Esophagus muscularis mucosa (tissue), 4 donors: ENCODE measurements around the gene MTCH1. TPM values are rescaled to one million over a fixed set of nuclear protein-coding genes. Genes with fewer than 3 reads are reported as not detected.

Experiments
- DNase-seq: peaks from one replicate; pipeline ENCODE4 v3.0.0-alpha.2; 2017; ENCODE audit errors: extremely low spot score
- H3K27ac ChIP-seq, 4 donors: fragments of 200-600 bp; sonication (generic); replicated peaks in 1 of 4; 1 replicate in 3 of 4; 2 replicates in 1 of 4; pipeline ENCODE4 v1.5.1; 2016 to 2019; ENCODE audit warnings: mild to moderate bottlenecking in 1 of 4
- H3K27me3 ChIP-seq, 4 donors: fragments of 200-600 bp; sonication (generic); one replicate each; pipeline versions ENCODE4 v1.5.1 to v1.6.0; 2016 to 2019
- H3K36me3 ChIP-seq, 4 donors: fragments of 200-600 bp; sonication (generic); one replicate each; pipeline ENCODE4 v1.5.1; 2016 to 2019
- H3K4me1 ChIP-seq, 4 donors: fragments of 200-600 bp; sonication (generic); one replicate each; pipeline ENCODE4 v1.5.1; 2016 to 2019
- H3K4me3 ChIP-seq, 4 donors: fragments of 200-600 bp; sonication (generic); 1 replicate in 2 of 4; 2 replicates in 2 of 4; pipeline ENCODE4 v1.5.1; 2016 to 2019; ENCODE audit warnings: mild to moderate bottlenecking in 4 of 4, moderate library complexity in 1 of 4
- H3K9me3 ChIP-seq, 4 donors: fragments of 200-600 bp; sonication (generic); 1 replicate in 3 of 4; 2 replicates in 1 of 4; pipeline ENCODE4 v1.5.1; 2016 to 2019
- EP300 ChIP-seq: sonication (generic); formaldehyde crosslinking; IDR thresholded peaks from one replicate; pipeline ENCODE4 v1.6.1; 2017; ENCODE audit warnings: antibody characterized with exemption
- POLR2A ChIP-seq: fragments of 450-650 bp; IDR thresholded peaks from one replicate; pipeline ENCODE4 v1.6.1; 2017; ENCODE audit warnings: antibody characterized with exemption, moderate library complexity, mild to moderate bottlenecking, low read depth
- POLR2AphosphoS5 ChIP-seq, 2 donors: sonication (generic); formaldehyde crosslinking; IDR thresholded peaks; one replicate each; pipeline ENCODE4 v1.6.1; 2017; ENCODE audit warnings: antibody characterized with exemption in 2 of 2
- WGBS: methylation state at CpG from one replicate; pipeline ENCODE4 v1.1.5; 2018; 5-methylcytosine and 5-hydroxymethylcytosine counted together
- intact Hi-C: fragments of 100-400 bp; cut with DNase I; formaldehyde crosslinking; loops from one replicate; pipeline ENCODE4 v1.15.1; 2023
- total RNA-seq, 4 donors: library from RNA; depleted of rRNA; stranded (reverse); fragments of >200 nt; gene quantifications; one replicate each; pipeline versions ENCODE4 v1.1.0 to v1.2.1, GENCODE V29; 2016
- TF ChIP-seq, protein P1 (sequence below), 3 experiments: fragments of 200-600 bp in 2 of 3; fragments of 450-650 bp in 1 of 3; sonication (generic) in 2 of 3; IDR thresholded peaks; one replicate each; pipeline ENCODE4 v1.5.1; 2017 to 2019; ENCODE audit warnings: antibody characterized with exemption in 3 of 3, mild to moderate bottlenecking in 2 of 3, moderate library complexity in 1 of 3

The MTCH1 gene
- total RNA-seq, 4 donors from 2014 or later, result 205 to 258 (median 232) TPM

GRCh38 chr6:36958775-36959554, 27.0 kb downstream of the MTCH1 start:
- no peak overlapping the region for H3K4me3 ChIP-seq
- no peak for DNase-seq
- no peak overlapping the region for H3K27ac ChIP-seq
- H3K9me3 ChIP-seq, result no peaks in the 10 kb centered on the region
- H3K27me3 ChIP-seq, result no peaks in the 10 kb centered on the region
- WGBS, result 79% methylated on average over 44 of the region's 44 CpGs
- no peaks in the 10 kb centered on the region for H3K36me3 ChIP-seq
- H3K4me1 ChIP-seq, result peaks cover 4 to 18% (median 10%) of the 10 kb centered on the region in 4 donors
- intact Hi-C loops, result no loop called here
- TF ChIP-seq, protein P1, sequence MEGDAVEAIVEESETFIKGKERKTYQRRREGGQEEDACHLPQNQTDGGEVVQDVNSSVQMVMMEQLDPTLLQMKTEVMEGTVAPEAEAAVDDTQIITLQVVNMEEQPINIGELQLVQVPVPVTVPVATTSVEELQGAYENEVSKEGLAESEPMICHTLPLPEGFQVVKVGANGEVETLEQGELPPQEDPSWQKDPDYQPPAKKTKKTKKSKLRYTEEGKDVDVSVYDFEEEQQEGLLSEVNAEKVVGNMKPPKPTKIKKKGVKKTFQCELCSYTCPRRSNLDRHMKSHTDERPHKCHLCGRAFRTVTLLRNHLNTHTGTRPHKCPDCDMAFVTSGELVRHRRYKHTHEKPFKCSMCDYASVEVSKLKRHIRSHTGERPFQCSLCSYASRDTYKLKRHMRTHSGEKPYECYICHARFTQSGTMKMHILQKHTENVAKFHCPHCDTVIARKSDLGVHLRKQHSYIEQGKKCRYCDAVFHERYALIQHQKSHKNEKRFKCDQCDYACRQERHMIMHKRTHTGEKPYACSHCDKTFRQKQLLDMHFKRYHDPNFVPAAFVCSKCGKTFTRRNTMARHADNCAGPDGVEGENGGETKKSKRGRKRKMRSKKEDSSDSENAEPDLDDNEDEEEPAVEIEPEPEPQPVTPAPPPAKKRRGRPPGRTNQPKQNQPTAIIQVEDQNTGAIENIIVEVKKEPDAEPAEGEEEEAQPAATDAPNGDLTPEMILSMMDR (IDR thresholded peaks at IDR 0.05), result no peak
- TF ChIP-seq POLR2AphosphoS5 (IDR thresholded peaks at IDR 0.05) (no peak), POLR2A (no peak), EP300 (no peak)

DNA sequence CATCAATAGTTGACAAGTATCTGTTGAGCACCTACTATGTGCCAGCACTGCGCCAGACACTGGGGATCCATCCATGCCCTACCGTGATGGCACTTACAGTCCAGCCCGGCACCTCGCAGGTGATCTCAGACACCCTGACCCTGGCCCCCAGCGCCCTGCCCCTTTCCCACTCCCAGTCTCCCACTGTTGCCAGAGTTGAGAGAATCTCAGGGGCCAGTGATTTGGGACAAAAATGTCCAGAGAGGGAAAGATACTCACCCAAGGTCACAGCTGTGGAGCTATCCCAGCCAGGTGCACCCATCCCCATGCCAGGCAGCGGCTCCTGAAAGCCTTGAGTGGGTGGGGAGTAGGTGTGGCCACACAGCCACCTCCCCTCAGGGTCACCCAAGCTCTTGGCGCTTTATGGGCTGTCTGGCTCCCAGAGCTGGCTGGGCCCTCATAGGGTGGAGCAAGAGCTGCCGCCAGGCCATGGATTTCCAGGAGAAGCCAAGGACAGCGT, 28.2 kb downstream of the MTCH1 start:
- H3K4me1 ChIP-seq, result peaks cover 0 to 13% (median 0%) of the 10 kb centered on the region in 4 donors
- DNase-seq, result no peak
- TF ChIP-seq, protein P1 (IDR thresholded peaks at IDR 0.05), result no peak
- TF ChIP-seq POLR2A (no peak), EP300 (no peak), POLR2AphosphoS5 (IDR thresholded peaks at IDR 0.05) (no peak)
- intact Hi-C loops, result no loop called here
- WGBS, result 86% methylated on average over 6 of the region's 9 CpGs
- H3K27ac ChIP-seq, result no peak overlapping the region
- H3K27me3 ChIP-seq, result no peaks in the 10 kb centered on the region
- H3K4me3 ChIP-seq, result peak overlapping the region in 1 of 4 donors; percentile 10
- H3K9me3 ChIP-seq, result no peaks in the 10 kb centered on the region
- no peaks in the 10 kb centered on the region for H3K36me3 ChIP-seq

DNA sequence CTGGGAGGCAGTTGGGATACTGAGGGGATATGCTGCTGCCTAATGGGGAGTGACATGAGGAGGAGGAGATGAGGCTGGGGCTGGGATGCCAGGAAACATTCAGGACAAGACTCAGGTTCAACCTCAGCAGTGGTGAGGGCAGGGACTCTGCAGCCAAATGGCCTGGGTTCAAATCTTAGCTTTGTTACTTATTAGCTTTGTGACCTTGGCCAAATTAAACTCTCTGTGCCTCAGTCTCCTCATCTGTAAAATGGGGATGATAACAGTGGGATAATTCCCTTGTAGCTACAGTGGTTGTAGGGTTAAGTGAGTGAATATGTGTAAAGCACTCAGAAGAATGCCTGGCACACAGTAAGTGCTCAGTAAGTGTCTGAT, 29.6 kb downstream of the MTCH1 start:
- H3K27me3 ChIP-seq, result no peaks in the 10 kb centered on the region
- DNase-seq, result no peak
- H3K27ac ChIP-seq, result no peak overlapping the region
- H3K36me3 ChIP-seq, result no peaks in the 10 kb centered on the region
- TF ChIP-seq EP300, result no peak
- TF ChIP-seq POLR2A, result no peak
- TF ChIP-seq, protein P1 (IDR thresholded peaks at IDR 0.05), result no peak
- TF ChIP-seq POLR2AphosphoS5 (IDR thresholded peaks at IDR 0.05), result no peak
- intact Hi-C loops, result no loop called here
- no peaks in the 10 kb centered on the region for H3K9me3 ChIP-seq
- peak overlapping the region in 3 of 4 donors; percentile 5 to 44 (median 8) for H3K4me3 ChIP-seq
- peaks cover 0 to 13% (median 0%) of the 10 kb centered on the region in 4 donors for H3K4me1 ChIP-seq

DNA sequence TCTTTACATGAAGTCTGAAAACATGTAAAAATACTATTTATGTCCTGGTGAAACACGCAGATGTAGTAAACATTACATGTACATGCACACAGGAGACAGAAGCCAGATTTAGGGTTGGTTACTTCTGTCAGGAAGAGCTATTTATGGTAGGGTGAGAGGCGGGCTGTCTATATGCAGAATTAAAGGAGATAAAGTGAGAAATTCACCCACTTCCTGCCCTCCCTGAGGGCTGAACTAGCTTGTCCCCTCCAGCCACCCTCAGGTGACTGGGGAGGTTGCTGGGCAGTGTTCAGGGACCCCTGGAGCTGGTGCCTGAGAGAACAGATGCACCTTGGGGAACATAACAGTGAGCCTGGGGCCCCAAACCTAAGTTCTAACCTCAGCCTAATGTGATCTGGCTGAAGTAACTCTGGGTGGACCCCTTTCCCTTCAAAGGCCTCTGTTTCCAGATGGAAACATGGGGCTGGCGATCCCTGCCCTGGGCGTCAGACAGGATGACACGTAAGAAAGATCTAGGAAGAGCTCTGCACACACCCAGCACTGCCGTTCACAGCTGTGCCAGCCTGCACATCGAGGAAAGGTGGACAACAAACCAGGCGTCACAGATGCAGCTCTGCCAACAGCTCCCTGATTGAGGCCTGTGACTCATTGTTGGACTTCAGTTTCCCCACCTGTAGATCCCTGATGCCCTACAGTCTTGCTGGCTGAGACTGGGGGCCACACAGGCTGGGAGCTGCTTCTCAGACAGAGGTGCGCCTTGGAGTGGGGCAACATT, 30.1 kb downstream of the MTCH1 start:
- WGBS, result 77% methylated on average over 8 of the region's 9 CpGs
- Histone ChIP-seq H3K9me3 (no peaks in the 10 kb centered on the region), H3K27ac (peak overlapping the region in 2 of 4 donors; percentile 40 to 43), H3K36me3 (no peaks in the 10 kb centered on the region), H3K4me3 (peak overlapping the region in 3 of 4 donors; percentile 5 to 44 (median 8)), H3K4me1 (peaks cover 0 to 10% (median 0%) of the 10 kb centered on the region in 4 donors), H3K27me3 (no peaks in the 10 kb centered on the region)
- TF ChIP-seq, protein P1 (IDR thresholded peaks at IDR 0.05), result no peak
- TF ChIP-seq POLR2A (no peak), EP300 (no peak), POLR2AphosphoS5 (IDR thresholded peaks at IDR 0.05) (no peak)
- no peak for DNase-seq
- intact Hi-C loops, result no loop called here
